ENCODE data around the gene FXYD2. TPM values are rescaled to one million over a fixed set of nuclear protein-coding genes. Genes with fewer than 3 reads are reported as not detected.
A peak's percentile ranks its signal among the peaks of the same experiment; 100 is the strongest.

Gene FXYD2
- total and polyA plus RNA-seq, 2 donors (not counting 1 experiment from before 2014, with no cell fraction given): 0.18 to 0.33 TPM

DNA sequence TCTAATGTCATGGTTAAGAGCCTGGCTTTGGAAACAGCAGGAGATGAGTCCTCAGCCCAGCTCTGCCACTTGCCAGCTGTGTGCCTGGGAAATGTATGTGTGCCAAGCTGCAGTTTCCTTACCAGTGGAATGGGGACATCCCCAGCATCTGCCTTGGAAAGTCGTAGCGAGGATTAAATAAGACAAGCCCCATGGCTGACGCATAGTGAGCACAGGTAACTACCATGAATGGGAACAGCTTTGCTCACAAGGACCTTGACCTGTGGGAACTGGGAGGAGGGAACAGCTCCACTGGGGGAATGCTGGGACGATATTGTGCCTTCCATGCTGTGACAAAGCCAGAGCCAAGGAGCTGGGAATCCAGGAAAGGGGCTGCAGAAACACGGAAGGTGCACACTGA lies 24.9 kb downstream of the FXYD2 start:
- Histone ChIP-seq H3K9me3 (ENCODE audit: control insufficient read depth, insufficient read depth, low read depth, low read length) (no peaks in the 10 kb centered on the region), H2AFZ (ENCODE audit: low read length) (no peak overlapping the region), H3K4me2 (ENCODE audit: extremely low read depth, insufficient read depth, low read length) (no peak overlapping the region), H3K79me2 (ENCODE audit: control insufficient read depth, insufficient read depth, low read length) (no peaks in the 10 kb centered on the region), H3K36me3 (ENCODE audit: control insufficient read depth, insufficient read depth, low read length) (no peaks in the 10 kb centered on the region), H3K4me3 (replicated peaks in 1 of 4; ENCODE audit: control extremely low read depth in 1 of 4, insufficient read depth in 1 of 4, low read depth in 3 of 4, low read length in 4 of 4) (no peak overlapping the region), H4K20me1 (ENCODE audit: control insufficient read depth, extremely low read depth, insufficient read depth, low read length) (no peaks in the 10 kb centered on the region), H3K4me1 (ENCODE audit: control insufficient read depth, extremely low read depth, insufficient read depth, low read length) (no peaks in the 10 kb centered on the region), H3K27me3 (ENCODE audit: control insufficient read depth, insufficient read depth, low read length) (peaks cover 25% of the 10 kb centered on the region), H3K27ac (ENCODE audit: insufficient read depth, low read length) (no peak overlapping the region), H3K9ac (ENCODE audit: insufficient read depth, low read length) (no peak overlapping the region)
- TF ChIP-seq CTCF (conservative IDR thresholded peaks at IDR 0.05 in 1 of 2, IDR thresholded peaks at IDR 0.05 in 1 of 2; ENCODE audit: low read depth in 1 of 2, low read length in 2 of 2) (no peak), EZH2 (IDR thresholded peaks at IDR 0.05; ENCODE audit: low read length, missing control alignments) (no peak)
- DNase-seq (ENCODE audit: low read depth in 2 of 2): no peak

DNA sequence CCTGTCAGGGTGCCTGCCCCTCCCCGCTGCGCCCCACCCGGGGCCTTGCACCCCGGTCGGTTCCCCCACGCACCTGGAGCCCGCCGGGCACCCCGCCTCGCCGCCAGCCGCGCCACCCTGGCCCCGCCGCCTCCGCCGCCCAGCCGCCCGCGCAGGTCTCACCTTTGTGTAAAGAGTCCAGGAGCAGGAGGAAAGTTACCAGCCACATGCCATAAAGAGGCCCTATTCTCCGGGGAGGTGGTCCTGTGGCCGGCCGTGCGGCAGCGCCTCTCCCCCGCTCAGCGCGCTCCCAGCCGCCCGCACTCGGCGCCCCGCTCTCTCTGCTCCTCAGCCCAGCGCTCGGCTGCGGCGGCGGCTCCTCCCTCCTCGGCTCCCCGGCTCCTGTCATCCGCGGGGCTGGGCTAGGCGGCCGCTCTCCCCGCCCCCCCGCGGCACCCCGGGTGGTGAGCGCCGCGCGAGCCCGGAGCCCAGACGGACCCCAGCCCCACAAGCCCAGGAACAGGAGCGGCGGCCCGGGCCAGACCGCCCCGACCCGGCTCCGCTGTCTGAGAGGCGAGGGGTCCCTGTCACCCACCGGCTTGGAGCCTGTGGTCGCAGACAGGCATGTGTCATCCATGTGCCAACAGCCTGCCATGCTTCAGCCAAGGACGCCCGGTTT lies 27.5 kb downstream of the FXYD2 start, which contains the start of gene DSCAML1:
Gene DSCAML1 (minus strand): TSS at position 345 of the 658 bp plus-strand sequence. CDS start 137 bp downstream, at position 208.
- H3K79me2 ChIP-seq (ENCODE audit: control insufficient read depth, insufficient read depth, low read length): no peaks in the 10 kb centered on the region
- no peaks in the 10 kb centered on the region for H4K20me1 ChIP-seq (ENCODE audit: control insufficient read depth, extremely low read depth, insufficient read depth, low read length)
- H3K36me3 ChIP-seq (ENCODE audit: control insufficient read depth, insufficient read depth, low read length): no peaks in the 10 kb centered on the region
- H3K4me2 ChIP-seq (ENCODE audit: extremely low read depth, insufficient read depth, low read length): no peak within 1 kb of the TSS
- DNase-seq (ENCODE audit: low read depth in 2 of 2): no peak
- H3K4me3 ChIP-seq (replicated peaks in 1 of 4; ENCODE audit: control extremely low read depth in 1 of 4, insufficient read depth in 1 of 4, low read depth in 3 of 4, low read length in 4 of 4): no peak within 1 kb of the TSS
- no peaks in the 10 kb centered on the region for H3K9me3 ChIP-seq (ENCODE audit: control insufficient read depth, insufficient read depth, low read depth, low read length)
- H3K27ac ChIP-seq (ENCODE audit: insufficient read depth, low read length): no peak within 1 kb of the TSS
- peak; percentile 57 for TF ChIP-seq EZH2 (IDR thresholded peaks at IDR 0.05; ENCODE audit: low read length, missing control alignments)
- TF ChIP-seq CTCF (conservative IDR thresholded peaks at IDR 0.05 in 1 of 2, IDR thresholded peaks at IDR 0.05 in 1 of 2; ENCODE audit: low read depth in 1 of 2, low read length in 2 of 2): no peak
- H2AFZ ChIP-seq (ENCODE audit: low read length): no peak within 1 kb of the TSS
- peaks cover 25% of the 10 kb centered on the region for H3K27me3 ChIP-seq (ENCODE audit: control insufficient read depth, insufficient read depth, low read length)
- no peaks in the 10 kb centered on the region for H3K4me1 ChIP-seq (ENCODE audit: control insufficient read depth, extremely low read depth, insufficient read depth, low read length)
- H3K9ac ChIP-seq (ENCODE audit: insufficient read depth, low read length): no peak within 1 kb of the TSS

- Histone ChIP-seq H3K4me2 (ENCODE audit: extremely low read depth, insufficient read depth, low read length) (no peak overlapping the region), H3K27ac (ENCODE audit: insufficient read depth, low read length) (no peak overlapping the region), H4K20me1 (ENCODE audit: control insufficient read depth, extremely low read depth, insufficient read depth, low read length) (no peaks in the 10 kb centered on the region), H3K36me3 (ENCODE audit: control insufficient read depth, insufficient read depth, low read length) (no peaks in the 10 kb centered on the region), H3K27me3 (ENCODE audit: control insufficient read depth, insufficient read depth, low read length) (peaks cover 25% of the 10 kb centered on the region), H3K4me3 (replicated peaks in 1 of 4; ENCODE audit: control extremely low read depth in 1 of 4, insufficient read depth in 1 of 4, low read depth in 3 of 4, low read length in 4 of 4) (no peak overlapping the region), H3K4me1 (ENCODE audit: control insufficient read depth, extremely low read depth, insufficient read depth, low read length) (no peaks in the 10 kb centered on the region), H3K79me2 (ENCODE audit: control insufficient read depth, insufficient read depth, low read length) (no peaks in the 10 kb centered on the region), H2AFZ (ENCODE audit: low read length) (no peak overlapping the region), H3K9ac (ENCODE audit: insufficient read depth, low read length) (no peak overlapping the region), H3K9me3 (ENCODE audit: control insufficient read depth, insufficient read depth, low read depth, low read length) (no peaks in the 10 kb centered on the region)
- TF ChIP-seq EZH2 (IDR thresholded peaks at IDR 0.05; ENCODE audit: low read length, missing control alignments) (peak; percentile 8), CTCF (conservative IDR thresholded peaks at IDR 0.05 in 1 of 2, IDR thresholded peaks at IDR 0.05 in 1 of 2; ENCODE audit: low read depth in 1 of 2, low read length in 2 of 2) (no peak)
- DNase-seq (ENCODE audit: low read depth in 2 of 2): no peak
Observed at GRCh38 chr11:117796456-117796871, 28.1 kb downstream of the FXYD2 start.
